ENCODE measurements around the gene PCYT2. TPM values are rescaled to one million over a fixed set of nuclear protein-coding genes. Genes with fewer than 3 reads are reported as not detected.

Gene PCYT2
- total RNA-seq, 1 donor from 2014 or later = 39.7 TPM

DNA sequence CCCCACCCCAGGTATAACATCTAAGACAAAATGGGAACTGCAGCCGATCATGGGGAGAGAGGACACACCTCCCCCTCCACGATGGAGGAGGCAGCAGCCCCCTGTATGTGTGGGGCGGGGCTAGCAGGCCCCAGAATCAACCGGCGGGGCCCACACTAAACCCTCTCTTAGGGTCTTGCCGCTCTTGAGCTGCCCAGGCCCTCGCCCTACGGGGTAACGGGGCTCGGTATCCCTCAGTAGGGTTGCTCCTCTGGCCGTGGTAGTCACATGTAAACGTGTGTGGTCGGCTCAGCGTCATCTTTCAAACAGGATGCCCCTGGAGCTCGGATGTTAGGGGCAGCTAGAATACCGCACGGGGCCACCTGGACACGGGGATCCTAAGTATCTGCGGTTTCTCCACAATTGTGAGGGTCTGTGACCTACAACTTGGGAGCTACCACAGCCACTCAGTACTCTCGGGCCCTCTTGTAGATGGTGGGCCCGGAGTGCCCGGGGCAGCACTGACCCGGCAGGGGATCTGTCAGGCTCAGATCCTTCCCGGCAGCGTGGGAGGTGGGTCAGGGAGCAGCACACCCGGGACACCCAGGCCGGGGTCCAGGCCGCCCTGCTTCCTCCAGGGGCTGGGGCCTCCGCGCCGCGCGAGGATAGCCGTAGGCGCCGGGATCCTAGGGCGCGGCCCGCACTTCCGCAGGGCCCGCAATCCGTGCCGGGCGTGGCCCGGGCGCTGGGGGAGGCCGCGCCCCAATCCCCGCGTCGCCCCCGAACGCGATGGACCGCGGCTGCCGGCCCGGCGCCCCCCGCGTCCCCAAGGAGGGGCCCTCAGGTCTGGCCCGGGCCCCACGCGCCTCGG lies 40.8 kb downstream of the PCYT2 start:
- H3K27me3 ChIP-seq (ENCODE audit: low read depth) = no peaks in the 10 kb centered on the region
- intact Hi-C loops (cut with DNase I) = no loop called here
- H3K27ac ChIP-seq = peak overlapping the region; percentile 97
- peaks cover 63% of the 10 kb centered on the region for H3K4me1 ChIP-seq
- H3K36me3 ChIP-seq = peaks cover 44% of the 10 kb centered on the region
- peak overlapping the region; percentile 72 for H3K4me3 ChIP-seq
- TF ChIP-seq, protein P1, sequence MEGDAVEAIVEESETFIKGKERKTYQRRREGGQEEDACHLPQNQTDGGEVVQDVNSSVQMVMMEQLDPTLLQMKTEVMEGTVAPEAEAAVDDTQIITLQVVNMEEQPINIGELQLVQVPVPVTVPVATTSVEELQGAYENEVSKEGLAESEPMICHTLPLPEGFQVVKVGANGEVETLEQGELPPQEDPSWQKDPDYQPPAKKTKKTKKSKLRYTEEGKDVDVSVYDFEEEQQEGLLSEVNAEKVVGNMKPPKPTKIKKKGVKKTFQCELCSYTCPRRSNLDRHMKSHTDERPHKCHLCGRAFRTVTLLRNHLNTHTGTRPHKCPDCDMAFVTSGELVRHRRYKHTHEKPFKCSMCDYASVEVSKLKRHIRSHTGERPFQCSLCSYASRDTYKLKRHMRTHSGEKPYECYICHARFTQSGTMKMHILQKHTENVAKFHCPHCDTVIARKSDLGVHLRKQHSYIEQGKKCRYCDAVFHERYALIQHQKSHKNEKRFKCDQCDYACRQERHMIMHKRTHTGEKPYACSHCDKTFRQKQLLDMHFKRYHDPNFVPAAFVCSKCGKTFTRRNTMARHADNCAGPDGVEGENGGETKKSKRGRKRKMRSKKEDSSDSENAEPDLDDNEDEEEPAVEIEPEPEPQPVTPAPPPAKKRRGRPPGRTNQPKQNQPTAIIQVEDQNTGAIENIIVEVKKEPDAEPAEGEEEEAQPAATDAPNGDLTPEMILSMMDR (IDR thresholded peaks at IDR 0.05) = no peak
- no peaks in the 10 kb centered on the region for H3K9me3 ChIP-seq
- peak; percentile 20 to 31 for ATAC-seq
- DNase-seq = peak; percentile 78

DNA sequence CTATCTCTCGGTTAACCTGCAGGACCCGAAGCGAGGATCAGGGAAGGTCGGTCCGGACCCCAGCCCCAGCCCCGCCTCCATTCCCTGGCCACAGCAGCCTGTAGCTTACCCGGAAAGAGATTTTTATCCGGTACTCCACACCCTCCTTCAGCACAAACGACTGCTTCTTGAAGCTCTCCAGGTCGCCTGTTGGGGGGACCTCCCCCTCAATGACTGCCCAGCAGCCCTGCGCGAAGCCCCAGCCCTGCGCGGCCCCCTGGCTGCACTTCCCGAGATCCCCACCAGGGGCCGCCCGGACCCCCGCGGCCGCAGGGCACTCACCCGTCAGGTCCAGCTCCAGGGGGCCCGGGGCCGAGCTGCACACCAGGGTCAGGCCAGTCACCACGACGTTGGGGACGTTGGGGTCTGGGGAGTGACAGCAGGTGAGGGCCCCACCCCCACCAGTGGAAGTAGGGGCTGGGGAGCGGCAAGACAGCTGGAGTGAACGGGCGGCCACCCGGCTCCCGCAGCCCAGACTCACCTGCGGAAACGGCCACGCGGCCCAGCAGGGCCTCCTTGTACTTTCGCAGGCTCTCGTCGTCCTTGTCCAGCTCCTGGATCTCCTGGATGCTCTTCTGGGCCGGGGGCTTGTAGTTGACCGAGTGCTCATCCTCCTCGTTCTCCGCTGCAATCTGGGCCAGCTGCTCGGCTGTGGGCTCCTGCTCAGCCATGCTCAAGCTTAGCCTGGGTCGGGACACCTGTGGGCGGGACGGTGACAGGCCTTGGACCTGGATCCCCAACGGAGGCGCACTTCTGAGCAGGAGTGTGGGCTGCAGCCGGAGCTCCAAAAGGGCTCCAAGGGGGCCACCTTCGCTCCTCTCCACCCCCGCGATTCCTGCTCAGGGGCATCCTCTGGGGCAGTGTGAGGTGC lies 41.7 kb downstream of the PCYT2 start:
- peak; percentile 14 to 17 for ATAC-seq
- peaks cover 52% of the 10 kb centered on the region for H3K36me3 ChIP-seq
- H3K4me3 ChIP-seq = peak overlapping the region; percentile 72
- peak overlapping the region; percentile 97 for H3K27ac ChIP-seq
- H3K27me3 ChIP-seq (ENCODE audit: low read depth) = no peaks in the 10 kb centered on the region
- H3K9me3 ChIP-seq = no peaks in the 10 kb centered on the region
- no peak for DNase-seq
- TF ChIP-seq, protein P1 (IDR thresholded peaks at IDR 0.05) = peak; percentile 90
- intact Hi-C loops (cut with DNase I) = no loop called here
- H3K4me1 ChIP-seq = peaks cover 63% of the 10 kb centered on the region

DNA sequence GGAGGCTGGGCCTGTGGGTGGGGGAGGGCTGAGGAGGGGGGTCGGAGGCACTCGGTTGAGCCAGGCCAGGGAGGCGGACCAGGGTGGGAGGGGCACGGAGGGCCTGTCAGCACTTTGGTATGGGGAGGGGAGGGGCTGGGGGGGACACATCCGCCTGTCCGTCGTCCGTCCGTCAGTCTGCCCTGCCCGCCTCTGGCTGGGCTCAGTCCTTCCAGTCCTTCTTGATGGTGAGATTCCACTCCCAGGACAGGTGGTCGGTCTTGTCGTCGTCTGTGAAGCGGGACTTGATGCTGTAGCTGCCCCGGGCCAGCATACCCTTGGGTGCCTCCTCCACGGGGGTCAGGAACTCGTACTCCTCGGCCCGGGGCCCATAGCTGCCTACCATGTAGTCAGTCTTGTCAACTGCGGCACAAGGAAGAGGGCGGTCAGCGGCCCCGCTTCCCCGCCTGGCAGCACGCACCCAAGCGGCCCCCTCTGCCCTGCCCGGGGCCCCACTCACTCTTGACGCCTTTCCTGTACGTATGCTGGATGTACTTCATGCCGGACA lies 42.5 kb downstream of the PCYT2 start:
- TF ChIP-seq, protein P1 (IDR thresholded peaks at IDR 0.05) = no peak
- Histone ChIP-seq H3K4me1 (peaks cover 68% of the 10 kb centered on the region), H3K9me3 (no peaks in the 10 kb centered on the region), H3K27ac (peak overlapping the region; percentile 97), H3K36me3 (peaks cover 59% of the 10 kb centered on the region), H3K4me3 (peak overlapping the region; percentile 72), H3K27me3 (ENCODE audit: low read depth) (no peaks in the 10 kb centered on the region)
- DNase-seq = no peak
- intact Hi-C loops (cut with DNase I) = no loop called here
- no peak for ATAC-seq

DNA sequence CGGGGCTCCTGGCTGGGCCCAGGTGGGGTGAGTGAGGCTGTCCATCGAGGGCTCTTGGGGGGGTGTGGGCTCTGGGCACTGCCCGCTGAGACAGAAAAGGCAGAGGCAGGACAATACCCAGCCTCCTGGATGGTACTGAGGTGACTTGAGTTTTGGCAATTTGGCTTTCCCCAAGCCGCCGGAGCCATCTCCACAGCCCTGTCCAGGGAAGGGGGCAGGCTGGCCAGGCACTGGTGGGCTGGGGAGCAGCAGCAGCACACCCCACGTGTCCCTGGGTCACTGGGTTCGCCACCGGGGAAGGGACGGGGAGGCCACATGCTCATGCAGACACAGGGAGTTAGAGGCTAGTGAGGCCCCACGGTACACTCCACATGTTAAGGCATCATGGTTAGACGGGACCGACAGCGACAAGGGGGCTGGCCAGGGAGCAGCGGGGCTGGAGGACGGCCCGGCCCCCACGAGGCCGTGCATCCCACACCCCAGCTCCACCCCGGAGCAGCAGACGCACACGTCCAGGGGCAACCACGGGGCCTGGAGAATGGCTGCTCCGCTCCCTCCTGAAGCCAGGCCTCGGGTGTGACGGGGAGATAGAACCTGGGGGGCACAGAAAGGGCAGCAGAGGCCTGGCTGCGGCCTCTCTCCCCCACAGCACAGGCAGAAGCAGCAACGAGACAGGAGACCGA lies 43.1 kb downstream of the PCYT2 start:
- intact Hi-C loops (cut with DNase I) = no loop called here
- ATAC-seq (no peak), DNase-seq (no peak)
- Histone ChIP-seq H3K4me1 (peaks cover 72% of the 10 kb centered on the region), H3K27me3 (ENCODE audit: low read depth) (no peaks in the 10 kb centered on the region), H3K27ac (peak overlapping the region; percentile 97), H3K9me3 (no peaks in the 10 kb centered on the region), H3K36me3 (peaks cover 65% of the 10 kb centered on the region), H3K4me3 (no peak overlapping the region)
- TF ChIP-seq, protein P1 (IDR thresholded peaks at IDR 0.05) = no peak

All from lower lobe of right lung (tissue), 2 donors.